GM23248 (cell line): Measurements from ENCODE around the gene SPPL3. TPM values are rescaled to one million over a fixed set of nuclear protein-coding genes. Genes with fewer than 3 reads are reported as not detected.

ENCODE experiments used
- DNase-seq: peaks from one replicate; pipeline ENCODE4 v3.0.0-alpha.2; 2015
- H2AFZ ChIP-seq: fragments of 200-600 bp; sonication (generic); 2 replicates; pipeline ENCODE4 v1.6.1; 2016; ENCODE audit warnings: antibody characterized with exemption
- H3F3A ChIP-seq: fragments of 200-600 bp; sonication (generic); 2 replicates; pipeline ENCODE4 v1.6.1; 2016; ENCODE audit warnings: mild to moderate bottlenecking, antibody characterized with exemption, mixed run types; ENCODE audit not compliant: insufficient read depth
- H3K27ac ChIP-seq: fragments of 200-600 bp; sonication (generic); 2 replicates; pipeline ENCODE4 v1.5.1; 2016; ENCODE audit warnings: mild to moderate bottlenecking
- H3K27me3 ChIP-seq: fragments of 200-600 bp; sonication (generic); replicated peaks from 2 replicates; pipeline ENCODE4 v1.6.1; 2016; ENCODE audit warnings: mild to moderate bottlenecking; ENCODE audit not compliant: insufficient read depth
- H3K36me3 ChIP-seq: fragments of 200-600 bp; sonication (generic); 2 replicates; pipeline ENCODE4 v1.6.1; 2016; ENCODE audit warnings: low read depth, mild to moderate bottlenecking
- H3K4me1 ChIP-seq: fragments of 200-600 bp; sonication (generic); 2 replicates; pipeline ENCODE4 v1.6.1; 2016; ENCODE audit warnings: mild to moderate bottlenecking; ENCODE audit not compliant: insufficient read depth
- H3K4me2 ChIP-seq: fragments of 200-600 bp; sonication (generic); one replicate; pipeline ENCODE4 v1.6.1; 2016; ENCODE audit warnings: mild to moderate bottlenecking; ENCODE audit not compliant: unreplicated experiment
- H3K4me3 ChIP-seq: fragments of 200-600 bp; sonication (generic); 2 replicates; pipeline ENCODE4 v1.5.1; 2016; ENCODE audit warnings: mild to moderate bottlenecking
- H3K79me2 ChIP-seq: fragments of 200-600 bp; sonication (generic); 2 replicates; pipeline ENCODE4 v1.6.1; 2016; ENCODE audit warnings: mild to moderate bottlenecking; ENCODE audit not compliant: insufficient read depth
- H3K9ac ChIP-seq: fragments of 200-600 bp; sonication (generic); 2 replicates; pipeline ENCODE4 v1.6.1; 2016; ENCODE audit warnings: mild to moderate bottlenecking
- H3K9me2 ChIP-seq: fragments of 200-600 bp; sonication (generic); 2 replicates; pipeline ENCODE4 v1.6.1; 2016; ENCODE audit warnings: mixed run types, mild to moderate bottlenecking, moderate library complexity; ENCODE audit not compliant: insufficient read depth
- H3K9me3 ChIP-seq: fragments of 200-600 bp; sonication (generic); one replicate; pipeline ENCODE4 v1.6.1; 2017; ENCODE audit warnings: low read depth
- H4K20me1 ChIP-seq: fragments of 200-600 bp; sonication (generic); 2 replicates; pipeline ENCODE4 v1.6.0; 2016; ENCODE audit not compliant: insufficient read depth
- EZH2 ChIP-seq: fragments of 200-600 bp; sonication (generic); IDR thresholded peaks from 2 replicates; pipeline ENCODE4 v1.6.1; 2018; ENCODE audit warnings: antibody characterized with exemption, mild to moderate bottlenecking; ENCODE audit not compliant: insufficient read depth, poor library complexity, severe bottlenecking
- EZH2phosphoT487 ChIP-seq: fragments of 200-600 bp; sonication (generic); IDR thresholded peaks from 2 replicates; pipeline ENCODE4 v1.6.1; 2018; ENCODE audit warnings: antibody characterized with exemption, moderate library complexity, mild to moderate bottlenecking, low read depth; ENCODE audit not compliant: insufficient read depth
- WGBS, 2 experiments: methylation state at CpG; one replicate each; pipeline ENCODE4 v1.1.6; 2015 to 2017; ENCODE audit warnings: low lambda C conversion rate in 2 of 2, low coverage in 1 of 2; ENCODE audit errors: missing lambda C conversion rate in 2 of 2; 5-methylcytosine and 5-hydroxymethylcytosine counted together
- in situ Hi-C: fragments of 300-500 bp; cut with MboI; formaldehyde crosslinking; loops from 2 replicates; pipeline ENCODE4 v1.15.0; 2020
- polyA plus RNA-seq: library from polyadenylated mRNA; unstranded; fragments of >200 nt; fragmentation: Nextera tagmentation; extraction: Ambion mirVana; gene quantifications from 2 replicates; pipeline ENCODE4 v1.2.1, GENCODE V29; 2016
- total RNA-seq: library from RNA; depleted of rRNA; stranded (reverse); fragments of >200 nt; shearing (Covaris generic); gene quantifications from 2 replicates; pipeline ENCODE4 v1.2.3, GENCODE V29; 2014

The SPPL3 gene
- total and polyA plus RNA-seq, 2 experiments from 2014 or later, result 8.1 to 24.8 TPM

DNA sequence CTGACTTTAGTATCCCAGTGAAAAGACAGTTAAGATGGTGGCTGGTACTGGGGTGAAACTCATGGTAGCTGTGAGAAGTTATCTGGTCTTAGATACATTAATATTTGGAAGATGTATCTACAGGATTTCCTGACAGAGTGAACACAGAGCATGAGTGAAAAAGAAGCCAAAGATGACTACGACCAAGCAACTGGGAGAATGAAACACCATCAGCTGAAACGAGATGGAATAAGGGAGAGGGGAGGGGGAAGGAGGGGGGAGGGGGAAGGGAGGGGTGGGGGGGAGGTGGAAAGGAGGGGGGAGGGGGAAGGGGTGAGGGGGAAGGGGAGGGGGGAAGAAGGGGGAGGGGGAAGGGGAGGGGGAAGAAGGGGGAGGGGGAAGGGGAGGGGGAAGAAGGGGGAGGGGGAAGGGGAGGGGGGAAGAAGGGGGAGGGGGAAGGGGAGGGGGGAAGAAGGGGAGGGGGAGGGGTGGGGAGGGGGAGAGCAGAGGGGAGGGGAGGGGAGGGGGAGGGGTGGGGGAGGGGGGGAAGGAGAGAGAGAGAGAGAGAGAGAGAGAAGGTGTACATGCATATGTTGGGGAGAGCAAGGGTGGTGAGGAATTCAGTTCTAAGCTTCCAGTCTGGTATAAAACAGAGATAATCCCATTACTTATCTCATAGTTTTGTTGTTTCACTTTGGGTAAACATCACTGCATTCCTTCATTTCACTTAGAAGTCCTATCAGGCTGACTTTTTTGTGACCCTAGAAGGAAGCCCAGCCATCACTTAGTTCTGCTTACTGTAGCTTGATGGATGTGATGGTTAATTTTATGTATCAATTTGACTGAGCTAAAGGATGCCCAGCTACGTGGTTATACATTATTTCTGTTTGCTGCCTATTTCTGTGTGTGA, 73.9 kb downstream of the SPPL3 start:
- DNase-seq, result peak; percentile 18
- in situ Hi-C loops, result no loop called here

GRCh38 chr12:120826335-120826734, 77.8 kb downstream of the SPPL3 start:
- H3K36me3 ChIP-seq, result no peaks in the 10 kb centered on the region
- H2AFZ ChIP-seq, result no peak overlapping the region
- H3K9me3 ChIP-seq, result no peaks in the 10 kb centered on the region
- no peak for DNase-seq
- H3K4me3 ChIP-seq, result no peak overlapping the region
- no peak overlapping the region for H3K9ac ChIP-seq
- no peaks in the 10 kb centered on the region for H3K4me1 ChIP-seq
- in situ Hi-C loops, result no loop called here
- no peaks in the 10 kb centered on the region for H3K27me3 ChIP-seq
- H4K20me1 ChIP-seq, result 0 out of 2 replicates have a peak, but pooled peaks cover 6% of the 10 kb centered on the region
- H3K27ac ChIP-seq, result no peak overlapping the region
- 80 to 82% methylated on average over 4 of the region's 4 CpGs for WGBS, 2 experiments
- H3K79me2 ChIP-seq, result peaks cover 75% of the 10 kb centered on the region
- H3K4me2 ChIP-seq, result no peak overlapping the region
- H3K9me2 ChIP-seq, result no peaks in the 10 kb centered on the region
- no peaks in the 10 kb centered on the region for H3F3A ChIP-seq
- no peak for TF ChIP-seq EZH2
- TF ChIP-seq EZH2phosphoT487, result no peak

More for the DNA sequence above, 73.9 kb downstream of the SPPL3 start:
- no peak overlapping the region for H3K27ac ChIP-seq
- WGBS, 2 experiments, result 28 to 30% methylated on average over 3 of the region's 3 CpGs
- TF ChIP-seq EZH2phosphoT487 (no peak), EZH2 (no peak)
- no peak overlapping the region for H3K9ac ChIP-seq
- peaks cover 79% of the 10 kb centered on the region for H3K79me2 ChIP-seq
- no peaks in the 10 kb centered on the region for H3K36me3 ChIP-seq
- H3K4me2 ChIP-seq, result no peak overlapping the region
- H3F3A ChIP-seq, result 0 out of 2 replicates have a peak, but pooled peaks cover 13% of the 10 kb centered on the region
- H3K4me3 ChIP-seq, result no peak overlapping the region
- H3K9me3 ChIP-seq, result no peaks in the 10 kb centered on the region
- peaks cover 16% of the 10 kb centered on the region for H4K20me1 ChIP-seq
- no peak overlapping the region for H2AFZ ChIP-seq
- no peaks in the 10 kb centered on the region for H3K9me2 ChIP-seq
- peaks cover 20% of the 10 kb centered on the region for H3K4me1 ChIP-seq
- no peaks in the 10 kb centered on the region for H3K27me3 ChIP-seq

- H3K79me2 ChIP-seq, result peaks cover 83% of the 10 kb centered on the region
Observed at GRCh38 chr12:120825337-120825736, 78.8 kb downstream of the SPPL3 start.

DNA sequence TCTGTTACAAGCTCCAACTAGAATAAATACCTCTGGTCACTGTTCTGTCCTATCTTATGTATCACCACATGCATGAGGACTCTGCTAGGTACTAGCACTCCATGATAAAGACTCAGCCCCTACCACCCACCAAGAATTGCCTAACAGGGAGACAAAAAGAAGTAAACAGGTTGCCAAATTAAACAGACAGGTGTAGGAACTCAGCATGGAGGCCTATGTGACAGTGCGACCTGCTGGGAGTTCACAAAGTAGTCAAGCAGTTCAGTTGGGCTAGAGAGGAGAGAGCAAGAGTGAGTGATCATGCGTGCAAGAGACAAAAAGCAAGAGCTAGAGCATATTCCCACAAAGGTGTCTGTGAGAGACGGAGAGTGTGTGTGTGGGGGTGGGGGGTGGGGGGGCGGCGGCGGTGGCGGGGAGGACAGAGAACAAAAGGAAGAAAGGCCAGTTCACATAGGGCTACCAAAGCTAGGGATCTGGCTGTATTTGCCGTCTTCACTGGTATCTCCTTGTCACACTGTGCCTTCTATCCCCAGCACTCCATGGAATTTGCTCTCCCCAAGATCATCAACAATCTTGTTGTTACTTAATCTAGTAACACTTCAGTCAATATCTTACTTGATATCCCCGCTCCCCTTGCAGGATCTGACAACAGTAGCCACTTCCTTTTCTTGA, 81.2 kb downstream of the SPPL3 start:
- Histone ChIP-seq H3K9ac (no peak overlapping the region), H3K9me2 (no peaks in the 10 kb centered on the region), H4K20me1 (peaks cover 18% of the 10 kb centered on the region; the same call in 1 of the 2 replicates), H3K9me3 (no peaks in the 10 kb centered on the region), H3K27ac (no peak overlapping the region), H3K4me3 (no peak overlapping the region), H3K4me1 (no peaks in the 10 kb centered on the region), H3K27me3 (no peaks in the 10 kb centered on the region), H2AFZ (no peak overlapping the region), H3F3A (no peaks in the 10 kb centered on the region), H3K36me3 (no peaks in the 10 kb centered on the region), H3K79me2 (peaks cover 85% of the 10 kb centered on the region), H3K4me2 (no peak overlapping the region)
- no peak for TF ChIP-seq EZH2
- no peak for TF ChIP-seq EZH2phosphoT487
- in situ Hi-C loops, result no loop called here
- 84 to 86% methylated on average over 9 of the region's 9 CpGs for WGBS, 2 experiments
- DNase-seq, result no peak

More at GRCh38 chr12:120825337-120825736, 78.8 kb downstream of the SPPL3 start:
- Histone ChIP-seq H3K9me3 (no peaks in the 10 kb centered on the region), H3K4me1 (no peaks in the 10 kb centered on the region), H3F3A (no peaks in the 10 kb centered on the region), H3K27me3 (no peaks in the 10 kb centered on the region), H2AFZ (no peak overlapping the region), H3K4me3 (no peak overlapping the region), H3K9me2 (no peaks in the 10 kb centered on the region), H4K20me1 (0 out of 2 replicates have a peak, but pooled peaks cover 6% of the 10 kb centered on the region), H3K27ac (no peak overlapping the region), H3K36me3 (no peaks in the 10 kb centered on the region), H3K4me2 (no peak overlapping the region), H3K9ac (no peak overlapping the region)
- no peak for DNase-seq
- WGBS, 2 experiments, result 95 to 97% methylated on average over 3 of the region's 3 CpGs
- in situ Hi-C loops, result no loop called here
- TF ChIP-seq EZH2, result no peak
- no peak for TF ChIP-seq EZH2phosphoT487
